GM12865 (cell line): Measurements from ENCODE around the gene FLT1.

Experiments used
- DNase-seq: peaks from one replicate; pipeline ENCODE4 v3.0.0; 2010; ENCODE audit warnings: low read depth
- H3K4me3 ChIP-seq: 2 replicates; pipeline ENCODE4 v1.5.1; 2011; ENCODE audit warnings: mild to moderate bottlenecking, low read depth, low read length, control low read depth
- TF ChIP-seq, protein P1 (sequence below): IDR thresholded peaks from 2 replicates; pipeline ENCODE4 v1.5.1; 2011; ENCODE audit warnings: low read length, control low read depth, low read depth, inconsistent platforms; ENCODE audit not compliant: insufficient read depth; ENCODE audit errors: missing control alignments

Gene FLT1

DNA sequence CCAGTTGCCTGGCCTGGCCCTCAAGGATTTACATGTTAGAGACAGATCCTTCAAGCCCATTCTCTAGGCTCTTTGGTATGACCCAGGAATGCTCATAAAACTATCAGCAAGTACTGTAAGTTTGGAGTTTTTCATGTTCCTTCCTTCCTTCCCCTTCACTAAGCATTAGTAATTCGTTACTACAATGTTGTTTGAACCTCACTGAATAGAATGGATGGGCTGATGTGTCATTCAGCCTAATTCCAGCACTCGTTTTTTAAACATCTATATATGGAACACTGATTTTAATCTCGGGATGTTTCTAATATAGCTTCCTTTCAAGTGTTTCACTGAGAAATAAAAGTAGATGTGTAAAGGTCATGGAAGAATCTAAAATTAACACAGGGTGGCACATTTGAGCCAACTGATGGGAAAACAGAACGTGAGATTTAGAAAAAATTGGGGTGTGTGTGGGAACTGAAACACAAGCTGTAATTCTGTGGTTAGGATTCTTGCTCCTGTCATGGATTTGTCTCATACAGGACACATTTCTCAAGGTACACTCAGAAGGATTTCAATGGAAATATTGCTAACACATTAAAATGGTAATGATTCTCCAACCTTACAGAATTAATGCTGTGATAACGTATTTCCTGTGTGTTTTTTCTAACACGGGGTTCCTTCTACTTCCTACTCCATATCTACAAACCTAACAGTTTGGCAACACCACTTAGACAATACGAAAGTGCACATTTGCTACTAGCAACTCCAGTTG, 93.4 kb downstream of the FLT1 start:
- no peak overlapping the region for H3K4me3 ChIP-seq
- DNase-seq, result peak; percentile 43
- TF ChIP-seq, protein P1, sequence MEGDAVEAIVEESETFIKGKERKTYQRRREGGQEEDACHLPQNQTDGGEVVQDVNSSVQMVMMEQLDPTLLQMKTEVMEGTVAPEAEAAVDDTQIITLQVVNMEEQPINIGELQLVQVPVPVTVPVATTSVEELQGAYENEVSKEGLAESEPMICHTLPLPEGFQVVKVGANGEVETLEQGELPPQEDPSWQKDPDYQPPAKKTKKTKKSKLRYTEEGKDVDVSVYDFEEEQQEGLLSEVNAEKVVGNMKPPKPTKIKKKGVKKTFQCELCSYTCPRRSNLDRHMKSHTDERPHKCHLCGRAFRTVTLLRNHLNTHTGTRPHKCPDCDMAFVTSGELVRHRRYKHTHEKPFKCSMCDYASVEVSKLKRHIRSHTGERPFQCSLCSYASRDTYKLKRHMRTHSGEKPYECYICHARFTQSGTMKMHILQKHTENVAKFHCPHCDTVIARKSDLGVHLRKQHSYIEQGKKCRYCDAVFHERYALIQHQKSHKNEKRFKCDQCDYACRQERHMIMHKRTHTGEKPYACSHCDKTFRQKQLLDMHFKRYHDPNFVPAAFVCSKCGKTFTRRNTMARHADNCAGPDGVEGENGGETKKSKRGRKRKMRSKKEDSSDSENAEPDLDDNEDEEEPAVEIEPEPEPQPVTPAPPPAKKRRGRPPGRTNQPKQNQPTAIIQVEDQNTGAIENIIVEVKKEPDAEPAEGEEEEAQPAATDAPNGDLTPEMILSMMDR, result no peak

- DNase-seq, result no peak
- TF ChIP-seq, protein P1, result no peak
Observed at GRCh38 chr13:28396053-28396452, 98.9 kb downstream of the FLT1 start.

DNA sequence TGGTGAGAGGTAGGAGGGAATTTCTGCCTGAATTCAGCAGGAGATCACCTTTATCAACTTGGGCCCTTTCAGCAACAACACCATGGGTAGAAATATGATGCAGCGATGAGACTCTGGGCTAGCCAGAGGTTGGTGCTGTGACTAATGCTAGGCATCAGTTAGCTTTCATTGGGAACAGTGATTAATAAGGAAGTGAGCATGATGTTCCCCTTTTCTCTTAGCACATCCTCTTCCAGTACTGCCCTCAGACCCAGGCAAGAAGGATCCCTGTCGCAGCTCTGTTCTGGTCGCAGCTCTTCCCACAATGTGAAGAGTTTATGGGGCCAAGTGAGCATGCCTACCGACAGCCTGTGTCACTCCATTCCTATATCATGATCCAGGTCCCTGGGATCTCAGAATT, 100.5 kb downstream of the FLT1 start:
- TF ChIP-seq, protein P1, result no peak
- DNase-seq, result no peak
- no peak overlapping the region for H3K4me3 ChIP-seq

More at GRCh38 chr13:28396053-28396452, 98.9 kb downstream of the FLT1 start:
- no peak overlapping the region for H3K4me3 ChIP-seq

DNA sequence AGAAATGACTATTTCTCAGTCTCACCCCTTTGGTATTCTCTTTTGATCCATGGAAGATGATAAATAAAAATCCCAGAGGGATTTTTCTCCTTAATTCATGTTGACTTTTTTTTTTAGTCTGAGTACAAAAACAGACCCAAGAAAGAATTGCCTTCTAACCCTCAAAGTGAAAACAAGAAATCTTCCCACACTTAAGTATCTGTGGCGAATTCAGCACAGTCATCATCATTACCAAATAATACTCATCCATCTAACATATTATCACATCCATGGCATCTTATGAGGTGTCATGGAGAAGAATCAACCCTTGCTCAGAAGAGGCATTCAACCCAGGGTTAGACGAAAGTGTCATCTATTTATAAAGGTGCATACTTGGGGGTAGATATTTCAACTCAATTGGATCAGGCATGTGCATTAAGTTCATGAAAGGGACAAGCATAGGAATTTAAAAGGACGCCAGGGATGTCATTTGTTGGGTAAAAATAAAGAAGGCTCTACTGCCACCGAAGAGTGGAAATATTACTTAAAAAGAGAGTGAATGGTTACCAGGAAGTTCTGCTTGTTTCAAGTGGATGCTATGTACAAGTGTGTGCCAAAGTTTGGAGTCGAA, 101.9 kb downstream of the FLT1 start:
- no peak for DNase-seq
- TF ChIP-seq, protein P1, result no peak
- no peak overlapping the region for H3K4me3 ChIP-seq

DNA sequence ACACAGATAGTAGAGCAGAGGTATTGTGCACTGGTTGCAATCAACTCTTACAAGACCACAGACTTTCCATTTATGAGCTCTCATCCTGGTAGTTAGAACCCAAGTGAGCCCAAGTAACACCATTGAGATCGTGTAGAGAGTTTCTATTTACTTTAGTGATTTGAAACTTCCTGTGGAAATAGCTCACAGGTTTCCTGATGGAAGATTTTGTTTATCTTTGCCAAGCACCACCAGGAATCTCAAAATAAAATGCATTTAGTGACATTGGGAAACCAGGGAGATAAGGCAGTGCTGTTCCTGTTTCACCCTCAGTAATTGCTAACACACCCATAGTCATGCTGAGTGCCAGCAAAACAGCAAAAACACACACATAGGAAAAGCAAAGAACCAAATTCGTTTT, 102.5 kb downstream of the FLT1 start:
- H3K4me3 ChIP-seq, result no peak overlapping the region
- no peak for DNase-seq
- TF ChIP-seq, protein P1, result no peak

- DNase-seq, result no peak
Observed at GRCh38 chr13:28387740-28388501, 107.0 kb downstream of the FLT1 start.

More at GRCh38 chr13:28387740-28388501, 107.0 kb downstream of the FLT1 start:
- TF ChIP-seq, protein P1, result no peak
- H3K4me3 ChIP-seq, result no peak overlapping the region
